GM18868 (cell line): ENCODE results near the gene IWS1.
"Not testable (repeated sequence)": the region's sequence is repeated elsewhere in the genome, so short reads cannot be mapped to it uniquely, and the experiment has no call there.

Experiments used
- ATAC-seq: cut with Tn5 transposase; IDR thresholded peaks from one replicate; pipeline ENCODE4 v1.9.1; 2021; ENCODE audit warnings: mild to moderate bottlenecking, moderate library complexity; ENCODE audit not compliant: unreplicated experiment

Gene IWS1

GRCh38 chr2:127526132-127527000 is at the start of gene IWS1:
IWS1 (minus strand) TSS chr2:127526489; CDS start chr2:127526208, 281 bp downstream.
- ATAC-seq: peak; percentile 88

- ATAC-seq: no peak
Measured at GRCh38 chr2:127575941-127576432, 49.7 kb upstream of the IWS1 start.

GRCh38 chr2:127575185-127575765 is 49.0 kb upstream of the IWS1 start:
- ATAC-seq: no peak

GRCh38 chr2:127574656-127575055 is 48.4 kb upstream of the IWS1 start:
- ATAC-seq: no peak

- no peak for ATAC-seq
Measured at GRCh38 chr2:127573771-127574170, 47.5 kb upstream of the IWS1 start.

- no peak for ATAC-seq
Measured at GRCh38 chr2:127573298-127573697, 47.0 kb upstream of the IWS1 start.

GRCh38 chr2:127572841-127573240 is 46.6 kb upstream of the IWS1 start:
- ATAC-seq: no peak

- not testable (repeated sequence) for ATAC-seq
Measured at GRCh38 chr2:127572352-127572751, 46.1 kb upstream of the IWS1 start.

GRCh38 chr2:127570282-127571250 is 44.3 kb upstream of the IWS1 start:
- ATAC-seq: no peak

- ATAC-seq: no peak
Measured at GRCh38 chr2:127569666-127570065, 43.4 kb upstream of the IWS1 start.

GRCh38 chr2:127568128-127568527 is 41.8 kb upstream of the IWS1 start:
- no peak for ATAC-seq

- ATAC-seq: no peak
Measured at GRCh38 chr2:127567351-127567854, 41.1 kb upstream of the IWS1 start.

- no peak for ATAC-seq
Measured at GRCh38 chr2:127566576-127566975, 40.3 kb upstream of the IWS1 start.

GRCh38 chr2:127566139-127566417 is 39.8 kb upstream of the IWS1 start:
- ATAC-seq: no peak

GRCh38 chr2:127565261-127566138 is 39.2 kb upstream of the IWS1 start:
- ATAC-seq: no peak

GRCh38 chr2:127564429-127565260 is 38.4 kb upstream of the IWS1 start:
- no peak for ATAC-seq

GRCh38 chr2:127563458-127564428 is 37.5 kb upstream of the IWS1 start:
- peak; percentile 97 for ATAC-seq

- ATAC-seq: no peak
Measured at GRCh38 chr2:127562936-127563335, 36.6 kb upstream of the IWS1 start.
